ENCODE measurements around the gene OR51E1. TPM values are rescaled to one million over a fixed set of nuclear protein-coding genes. Genes with fewer than 3 reads are reported as not detected.

OR51E1 gene
- total RNA-seq, 2 donors from 2014 or later = not detected

DNA sequence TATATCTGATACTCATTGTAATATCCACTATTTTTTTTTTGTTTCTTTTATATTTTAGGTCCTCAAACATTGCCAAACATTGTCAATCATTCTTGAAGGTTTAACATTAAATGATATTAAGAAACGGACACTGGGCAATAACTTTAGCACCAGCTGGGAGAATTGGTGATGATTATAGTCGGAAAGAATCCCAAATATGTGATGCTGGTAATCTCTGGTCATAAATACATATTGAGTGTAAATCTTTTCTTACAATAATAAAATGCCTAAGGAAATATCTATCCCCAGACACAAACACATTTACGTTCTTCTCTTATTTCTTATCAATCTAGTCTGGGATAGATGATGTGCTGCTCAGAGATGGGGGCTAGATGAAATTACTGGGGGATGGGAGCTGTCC is 28.7 kb downstream of the OR51E1 start:
- Mint-ChIP-seq H3K4me1 (no peaks in the 10 kb centered on the region), H3K9me3 (no peaks in the 10 kb centered on the region), H3K4me3 (no peak overlapping the region), H3K27ac (no peak overlapping the region), H3K36me3 (ENCODE audit: low read depth) (no peaks in the 10 kb centered on the region), H3K27me3 (peaks cover 23% of the 10 kb centered on the region)
- ATAC-seq (replicated peaks) = no peak

DNA sequence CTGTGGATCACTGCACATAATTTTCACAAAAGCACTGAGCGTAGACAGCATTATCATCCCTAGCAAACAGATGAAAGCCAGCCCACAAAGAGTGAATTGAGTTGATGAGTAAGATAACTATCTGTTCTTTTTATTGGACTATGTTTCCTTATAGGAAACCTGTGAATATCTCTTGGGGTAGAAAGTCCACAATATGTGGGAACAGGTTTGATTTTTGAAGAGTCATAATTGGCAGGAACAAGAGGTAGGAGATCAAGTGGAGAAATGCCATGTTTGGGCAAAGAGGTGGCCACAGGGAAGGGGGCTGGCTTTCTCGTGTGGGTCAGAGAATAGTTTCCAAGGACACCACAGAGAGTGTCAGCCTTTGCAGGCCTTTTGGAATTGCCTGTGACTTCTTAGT is 30.0 kb downstream of the OR51E1 start:
- Mint-ChIP-seq H3K36me3 (ENCODE audit: low read depth) (no peaks in the 10 kb centered on the region), H3K27ac (no peak overlapping the region), H3K27me3 (peaks cover 23% of the 10 kb centered on the region), H3K4me3 (no peak overlapping the region), H3K9me3 (no peaks in the 10 kb centered on the region), H3K4me1 (no peaks in the 10 kb centered on the region)
- ATAC-seq (replicated peaks) = no peak

DNA sequence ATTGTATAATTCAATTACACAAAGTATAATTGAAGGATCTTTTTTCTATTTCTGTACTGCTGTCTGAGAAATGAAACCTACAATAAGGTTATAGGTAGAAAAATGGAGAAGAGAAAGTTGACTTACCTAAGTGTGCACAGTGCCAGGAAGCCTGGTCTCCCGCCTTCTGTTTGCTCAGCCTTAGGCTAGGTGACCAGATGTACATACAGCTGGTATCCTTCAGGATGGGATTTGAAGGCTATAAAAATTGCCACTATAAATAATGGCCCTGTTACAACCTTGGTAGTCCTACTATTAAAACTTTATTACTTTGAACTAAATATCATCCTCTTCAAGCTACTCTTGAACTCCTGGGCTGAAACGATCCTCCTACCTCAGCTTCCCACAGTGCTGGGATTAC is 34.2 kb downstream of the OR51E1 start:
- Mint-ChIP-seq H3K4me3 (no peak overlapping the region), H3K9me3 (no peaks in the 10 kb centered on the region), H3K27me3 (peaks cover 16% of the 10 kb centered on the region), H3K27ac (no peak overlapping the region), H3K4me1 (no peaks in the 10 kb centered on the region), H3K36me3 (ENCODE audit: low read depth) (no peaks in the 10 kb centered on the region)
- ATAC-seq (replicated peaks) = no peak

DNA sequence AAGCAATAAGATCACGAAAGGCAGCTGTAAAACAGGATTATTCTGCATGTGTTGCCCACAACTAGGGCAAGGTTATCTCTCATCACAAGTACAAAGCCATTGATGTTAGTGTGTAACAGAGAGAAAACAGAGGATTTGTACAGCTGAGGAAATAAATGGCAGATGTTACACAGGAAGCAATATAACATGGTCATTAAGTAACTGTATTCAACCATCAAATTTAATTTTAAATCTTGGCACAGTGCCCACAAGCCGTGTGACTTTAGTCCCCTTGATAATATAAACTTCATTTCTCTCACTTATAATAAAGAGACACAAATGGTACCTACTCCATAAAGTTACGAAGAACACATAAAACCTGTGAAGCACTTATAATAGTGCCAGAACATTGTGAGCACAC is 36.6 kb downstream of the OR51E1 start:
- Mint-ChIP-seq H3K4me1 (no peaks in the 10 kb centered on the region), H3K27ac (no peak overlapping the region), H3K27me3 (peaks cover 8% of the 10 kb centered on the region), H3K4me3 (no peak overlapping the region), H3K36me3 (ENCODE audit: low read depth) (no peaks in the 10 kb centered on the region), H3K9me3 (no peaks in the 10 kb centered on the region)
- no peak for ATAC-seq (replicated peaks)

DNA sequence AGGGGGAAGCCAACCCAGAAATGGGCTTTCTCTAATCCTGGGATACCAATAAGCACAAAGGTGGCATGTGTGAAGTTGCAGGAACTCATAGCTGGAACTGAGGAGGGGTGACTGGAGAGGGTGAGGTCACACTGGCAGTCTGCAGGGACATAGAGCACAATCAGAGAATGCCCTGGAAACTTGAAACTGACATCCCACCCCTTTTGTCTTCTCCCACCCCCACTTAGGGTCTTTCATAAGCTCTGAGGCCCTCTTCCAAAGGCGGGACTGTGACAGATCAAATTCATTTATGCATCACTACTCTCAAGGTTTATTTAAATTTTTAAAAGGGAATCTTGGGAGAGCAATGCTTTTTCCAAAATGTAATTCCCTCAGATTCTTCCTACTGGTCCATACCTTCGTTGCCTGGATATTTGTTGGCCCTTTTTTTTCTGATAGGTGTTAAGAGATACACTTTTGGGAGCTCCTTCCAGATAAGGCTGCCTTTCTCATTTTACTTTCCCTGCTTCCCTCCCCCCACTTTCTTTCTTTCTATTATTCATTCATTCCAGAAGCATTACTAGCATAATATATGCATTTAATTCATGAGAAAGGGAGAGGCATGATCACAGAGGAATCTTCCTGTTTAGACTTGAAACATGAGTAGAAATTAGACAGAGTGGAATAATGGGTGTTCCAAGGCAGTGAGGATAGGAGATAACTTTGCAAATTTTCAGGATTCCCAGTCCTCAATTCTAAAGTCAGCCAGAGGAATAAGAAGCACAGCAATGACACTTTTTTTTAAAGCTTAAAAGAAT is 39.0 kb downstream of the OR51E1 start:
- no peak overlapping the region for H3K4me3 Mint-ChIP-seq
- H3K27ac Mint-ChIP-seq = no peak overlapping the region
- no peak for ATAC-seq (replicated peaks)
- H3K36me3 Mint-ChIP-seq (ENCODE audit: low read depth) = no peaks in the 10 kb centered on the region
- H3K27me3 Mint-ChIP-seq = peaks cover 4% of the 10 kb centered on the region
- H3K9me3 Mint-ChIP-seq = no peaks in the 10 kb centered on the region
- no peaks in the 10 kb centered on the region for H3K4me1 Mint-ChIP-seq

DNA sequence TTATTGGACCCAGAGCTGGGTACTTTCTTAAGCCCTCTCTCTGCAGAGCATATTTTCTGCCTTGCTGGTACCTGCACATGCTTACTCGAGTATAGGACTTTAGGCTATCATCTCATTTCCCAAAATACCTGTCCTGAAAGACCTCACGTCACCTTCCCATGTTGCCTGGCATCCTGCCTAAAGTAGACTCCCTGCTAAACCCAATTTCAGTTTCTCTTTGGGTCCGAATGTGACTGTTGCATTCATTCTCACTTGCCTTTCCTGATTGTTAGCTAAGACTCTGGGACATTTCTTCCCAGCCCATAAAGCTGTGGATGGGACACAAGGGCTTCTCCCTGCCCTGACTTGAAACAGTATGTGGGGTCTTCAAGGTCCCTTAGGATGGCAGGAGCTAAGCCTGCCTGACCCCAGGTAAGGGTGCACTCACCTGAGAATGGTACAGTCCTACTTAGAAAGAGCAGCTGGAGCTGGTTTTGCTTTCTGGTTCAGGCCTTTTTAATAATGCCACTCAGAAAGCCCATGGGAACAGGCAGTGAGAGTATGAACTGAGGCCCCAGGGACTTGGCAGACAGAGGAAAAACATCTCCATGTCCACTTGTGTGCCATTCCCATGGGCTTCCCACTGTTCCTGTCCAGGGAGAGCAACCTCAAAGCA is 41.0 kb downstream of the OR51E1 start:
- Mint-ChIP-seq H3K27ac (no peak overlapping the region), H3K4me3 (no peak overlapping the region), H3K36me3 (ENCODE audit: low read depth) (no peaks in the 10 kb centered on the region), H3K27me3 (peaks cover 4% of the 10 kb centered on the region), H3K9me3 (no peaks in the 10 kb centered on the region), H3K4me1 (no peaks in the 10 kb centered on the region)
- ATAC-seq (replicated peaks) = no peak

DNA sequence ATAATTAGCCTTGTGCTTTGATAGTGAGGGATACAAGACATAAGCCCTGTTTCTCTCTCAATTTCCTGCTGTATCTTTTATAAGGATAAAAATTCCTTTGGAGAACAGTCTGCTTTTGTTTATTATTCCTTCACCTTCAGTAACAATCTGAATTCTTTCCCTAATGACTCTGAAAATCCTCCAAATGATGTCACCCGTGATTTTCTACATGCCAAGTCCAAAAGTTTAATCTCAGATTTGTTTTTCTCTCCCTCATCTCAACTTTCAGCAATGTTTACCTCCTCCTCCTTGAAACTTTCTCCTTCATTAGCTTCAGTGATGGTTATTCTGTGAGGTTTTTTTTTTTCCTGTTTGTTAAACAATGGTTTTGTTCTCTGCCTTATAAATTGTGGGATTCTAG is 51.7 kb downstream of the OR51E1 start:
- H3K4me3 Mint-ChIP-seq = no peak overlapping the region
- no peaks in the 10 kb centered on the region for H3K36me3 Mint-ChIP-seq (ENCODE audit: low read depth)
- ATAC-seq (replicated peaks) = no peak
- H3K4me1 Mint-ChIP-seq = no peaks in the 10 kb centered on the region
- H3K27me3 Mint-ChIP-seq = peaks cover 14% of the 10 kb centered on the region
- H3K9me3 Mint-ChIP-seq = no peaks in the 10 kb centered on the region
- H3K27ac Mint-ChIP-seq = no peak overlapping the region

DNA sequence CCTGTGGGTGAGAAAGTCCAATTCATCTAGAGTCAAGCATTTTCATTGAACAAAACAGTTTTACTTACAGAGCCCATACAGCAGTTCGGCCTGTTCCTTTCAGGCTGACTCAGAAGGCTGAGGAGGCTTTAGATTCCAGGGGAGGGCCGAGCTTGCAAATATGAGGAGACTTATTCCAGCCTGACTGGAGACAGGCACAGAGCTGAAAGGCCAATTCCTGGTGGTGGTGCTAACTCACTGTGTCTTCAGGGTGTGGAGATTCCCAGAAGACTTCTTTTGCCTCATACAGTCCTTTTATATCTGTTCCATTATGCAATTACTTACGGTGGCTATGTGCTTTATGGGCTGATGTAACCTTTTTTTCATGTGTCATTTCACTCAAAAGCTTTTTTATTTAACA is 53.8 kb downstream of the OR51E1 start, which contains the start of gene OR51E2:
Gene OR51E2, minus strand, starts transcription at position 269 of the 400 bp plus-strand sequence. CDS start 15,142 bp downstream, outside the sequence.
- Mint-ChIP-seq H3K36me3 (ENCODE audit: low read depth) (no peaks in the 10 kb centered on the region), H3K4me1 (no peaks in the 10 kb centered on the region), H3K4me3 (no peak within 1 kb of the TSS), H3K9me3 (no peaks in the 10 kb centered on the region), H3K27ac (no peak within 1 kb of the TSS), H3K27me3 (peaks cover 4% of the 10 kb centered on the region)
- no peak for ATAC-seq (replicated peaks)

DNA sequence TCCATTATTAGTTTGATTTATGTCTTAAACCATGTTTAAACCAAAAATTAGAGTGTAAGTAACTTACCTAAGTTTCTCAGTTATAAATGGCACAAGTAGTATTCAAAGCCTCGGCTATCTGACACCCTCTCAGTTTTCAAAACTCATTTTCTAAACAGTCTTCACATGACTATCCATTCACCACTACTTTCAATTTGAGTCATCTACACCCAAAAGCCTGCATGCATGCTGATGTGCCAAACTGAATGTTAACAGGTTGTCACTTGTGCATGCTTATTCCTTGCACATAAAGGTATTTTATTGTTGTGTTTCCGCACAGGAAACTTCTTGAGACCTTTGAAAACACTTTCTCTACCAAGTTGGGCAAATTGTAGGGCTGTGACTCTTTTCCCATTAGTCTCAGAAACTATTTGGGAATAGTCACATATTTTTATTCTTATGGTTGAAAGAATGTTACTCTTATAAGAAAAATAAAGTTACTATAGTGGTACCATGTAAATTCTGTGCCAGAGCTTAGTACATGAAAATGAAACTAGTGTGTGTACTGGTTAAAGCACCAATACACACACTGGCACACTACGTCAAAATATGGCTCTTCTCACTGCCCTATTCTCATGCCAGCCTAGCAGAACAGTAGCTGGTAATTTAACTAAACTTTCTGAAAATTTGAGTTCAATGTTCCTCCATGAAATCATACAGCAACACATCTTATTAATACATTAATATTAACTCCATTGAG is 56.1 kb downstream of the OR51E1 start:
- H3K27me3 Mint-ChIP-seq = peaks cover 4% of the 10 kb centered on the region
- peak; percentile 75 for ATAC-seq (replicated peaks)
- H3K36me3 Mint-ChIP-seq (ENCODE audit: low read depth) = no peaks in the 10 kb centered on the region
- H3K9me3 Mint-ChIP-seq = no peaks in the 10 kb centered on the region
- no peak overlapping the region for H3K27ac Mint-ChIP-seq
- H3K4me3 Mint-ChIP-seq = no peak overlapping the region
- no peaks in the 10 kb centered on the region for H3K4me1 Mint-ChIP-seq

DNA sequence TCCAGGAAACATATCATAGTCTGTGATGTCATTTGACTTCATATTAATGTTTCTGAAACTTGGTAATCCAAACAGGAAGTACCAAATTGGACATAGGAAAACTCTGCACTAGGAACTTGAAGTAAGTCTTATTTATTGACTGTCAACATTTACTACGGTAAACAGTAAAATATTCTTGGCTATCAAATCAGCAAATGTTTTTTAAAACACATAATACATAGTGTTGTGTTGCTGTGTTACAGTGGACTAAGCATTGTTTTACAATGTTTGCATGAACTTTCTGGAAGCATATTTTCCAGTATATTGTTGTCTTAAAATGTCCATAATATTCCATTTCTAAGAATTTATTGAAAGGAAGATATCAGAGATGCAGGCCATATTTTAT is 56.6 kb downstream of the OR51E1 start:
- Mint-ChIP-seq H3K4me1 (no peaks in the 10 kb centered on the region), H3K9me3 (no peaks in the 10 kb centered on the region), H3K36me3 (ENCODE audit: low read depth) (no peaks in the 10 kb centered on the region), H3K4me3 (no peak overlapping the region), H3K27me3 (peaks cover 6% of the 10 kb centered on the region), H3K27ac (no peak overlapping the region)
- ATAC-seq (replicated peaks) = no peak

DNA sequence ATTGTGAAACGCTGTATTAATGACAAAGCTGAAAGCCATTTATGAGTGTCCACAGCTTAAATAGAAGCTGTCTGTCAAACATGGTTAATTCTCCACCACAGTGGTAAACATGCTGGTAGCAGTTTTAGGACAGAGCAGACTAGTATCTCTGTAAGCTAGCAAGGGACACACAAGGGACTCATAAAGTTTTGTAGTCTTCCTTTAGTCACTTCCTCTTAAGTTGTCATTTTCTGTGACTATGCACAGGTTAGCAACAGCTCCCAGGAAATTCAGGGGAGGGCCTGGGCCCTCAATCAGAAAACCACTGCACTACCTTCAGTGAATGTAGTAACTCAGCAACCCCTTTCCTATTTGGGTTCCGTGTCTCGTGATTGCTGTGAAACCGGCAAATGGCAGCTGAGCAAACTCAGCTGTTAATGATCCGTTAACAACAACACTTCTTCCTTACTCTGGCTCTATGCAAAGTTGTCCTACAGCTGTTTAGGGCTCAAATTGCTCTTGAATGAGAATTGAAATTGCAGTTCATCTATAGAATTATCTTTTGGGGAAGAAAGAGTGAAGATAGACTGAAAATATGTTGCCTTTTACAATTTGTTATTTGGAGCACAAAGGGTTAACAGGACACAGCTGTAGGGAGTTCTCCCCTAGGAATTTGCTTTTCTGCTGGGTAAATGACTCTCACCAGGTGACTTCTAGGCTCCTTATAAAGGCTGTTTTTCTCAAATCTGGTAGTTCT is 60.4 kb downstream of the OR51E1 start, which contains the start of gene MMP26:
Gene MMP26, plus strand, starts transcription at position 731 of the 736 bp plus-strand sequence.
- no peaks in the 10 kb centered on the region for H3K9me3 Mint-ChIP-seq
- no peaks in the 10 kb centered on the region for H3K36me3 Mint-ChIP-seq (ENCODE audit: low read depth)
- H3K4me3 Mint-ChIP-seq = no peak within 1 kb of the TSS
- ATAC-seq (replicated peaks) = no peak
- no peaks in the 10 kb centered on the region for H3K4me1 Mint-ChIP-seq
- H3K27me3 Mint-ChIP-seq = peaks cover 13% of the 10 kb centered on the region
- H3K27ac Mint-ChIP-seq = no peak within 1 kb of the TSS

DNA sequence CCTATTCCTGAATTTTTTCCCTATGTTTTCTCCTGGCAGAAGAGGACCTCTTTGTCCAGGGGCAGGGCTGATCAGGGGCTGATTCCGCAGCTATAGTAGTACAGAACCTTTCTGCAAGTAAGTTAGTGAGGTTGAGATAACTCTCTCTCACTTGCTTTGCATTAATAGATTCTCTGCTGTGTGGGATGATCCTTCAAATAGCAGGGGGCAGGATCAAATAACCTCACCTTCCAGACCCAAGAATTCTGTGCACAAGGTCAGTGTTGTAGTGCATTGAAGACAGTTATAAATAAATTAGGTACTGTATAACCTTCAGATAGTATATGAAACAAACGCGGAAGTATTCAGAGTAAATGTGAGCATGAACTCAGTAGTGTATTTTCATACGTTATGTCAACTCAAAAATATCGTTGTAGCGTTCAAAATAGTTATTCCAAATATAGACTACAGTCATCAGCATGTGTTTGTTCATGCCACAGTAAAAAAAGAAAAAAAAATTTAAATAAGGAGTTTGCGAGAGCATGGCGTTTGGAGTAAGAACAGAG is 61.1 kb downstream of the OR51E1 start:
- Mint-ChIP-seq H3K4me1 (no peaks in the 10 kb centered on the region), H3K27me3 (peaks cover 13% of the 10 kb centered on the region), H3K27ac (no peak overlapping the region), H3K9me3 (no peaks in the 10 kb centered on the region), H3K36me3 (ENCODE audit: low read depth) (no peaks in the 10 kb centered on the region), H3K4me3 (no peak overlapping the region)
- ATAC-seq (replicated peaks) = no peak
